SK-N-SH (cell line): ENCODE measurements around the gene MEIKIN. TPM values are rescaled to one million over a fixed set of nuclear protein-coding genes. Genes with fewer than 3 reads are reported as not detected.

ENCODE experiments used
- CTCF ChIA-PET: fragments of 300-600, 350-600 bp; formaldehyde crosslinking; extraction: SDS; loops from one replicate; lab custom pipeline; 2021; lab: Yijun Ruan, JAX
- POLR2A ChIA-PET: fragments of 350-600 bp; sonication (Branson Sonifier 250); formaldehyde crosslinking; extraction: SDS; loops from one replicate; lab custom pipeline; 2020; ENCODE audit warnings: antibody characterized with exemption, inconsistent platforms; lab: Yijun Ruan, JAX
- DNase-seq: peaks from one replicate; pipeline ENCODE4 v3.0.0; 2012
- H2AFZ ChIP-seq: fragments of 200-600 bp; sonication (generic); 2 replicates; pipeline ENCODE4 v1.8.1; 2016; ENCODE audit warnings: antibody characterized with exemption, mild to moderate bottlenecking, low read depth
- H3F3A ChIP-seq: fragments of 200-600 bp; sonication (generic); replicated peaks from 2 replicates; pipeline ENCODE3; 2016; ENCODE audit warnings: antibody characterized with exemption, mild to moderate bottlenecking; ENCODE audit not compliant: insufficient read depth
- H3K27ac ChIP-seq, 2 experiments: fragments of 200-500 bp in 1 of 2; fragments of 200-600 bp in 1 of 2; sonication (Bioruptor generic) in 1 of 2; sonication (generic), shearing (Covaris generic) in 1 of 2; 2 replicates each; pipeline versions ENCODE4 v1.5.1 to v1.6.1; 2014 to 2016; ENCODE audit warnings: low read depth in 2 of 2, inconsistent platforms in 1 of 2, low read length in 1 of 2, mild to moderate bottlenecking in 1 of 2, mixed read lengths in 1 of 2
- H3K27me3 ChIP-seq: fragments of 200-600 bp; sonication (generic), shearing (Covaris generic); 2 replicates; pipeline ENCODE4 v1.6.1; 2016; ENCODE audit warnings: mixed run types; ENCODE audit not compliant: insufficient read depth
- H3K36me3 ChIP-seq, 2 experiments: fragments of 200-500 bp in 1 of 2; fragments of 200-600 bp in 1 of 2; sonication (Bioruptor generic) in 1 of 2; sonication (generic) in 1 of 2; replicated peaks in 1 of 2; 2 replicates each; pipeline versions ENCODE3 to v1.5.1; 2014 to 2016; ENCODE audit warnings: low read length in 1 of 2, mild to moderate bottlenecking in 1 of 2; ENCODE audit not compliant: insufficient read depth in 2 of 2, control insufficient read depth in 1 of 2
- H3K4me1 ChIP-seq, 2 experiments: fragments of 200-500 bp in 1 of 2; fragments of 200-600 bp in 1 of 2; sonication (Bioruptor generic) in 1 of 2; sonication (generic), shearing (Covaris generic) in 1 of 2; 2 replicates each; pipeline versions ENCODE4 v1.5.1 to v1.6.1; 2014 to 2016; ENCODE audit warnings: low read depth in 1 of 2, low read length in 1 of 2, mixed run types in 1 of 2; ENCODE audit not compliant: insufficient read depth in 2 of 2, control insufficient read depth in 1 of 2
- H3K4me2 ChIP-seq: fragments of 200-600 bp; sonication (generic), shearing (Covaris generic); 2 replicates; pipeline ENCODE4 v1.6.1; 2017; ENCODE audit warnings: mixed run types
- H3K4me3 ChIP-seq, 2 experiments: fragments of 200-500 bp in 1 of 2; fragments of 200-600 bp in 1 of 2; sonication (Bioruptor generic) in 1 of 2; sonication (generic), shearing (Covaris generic) in 1 of 2; 2 replicates each; pipeline versions ENCODE4 v1.5.1 to v1.8.1; 2014 to 2016; ENCODE audit warnings: low read depth in 2 of 2, inconsistent platforms in 1 of 2, low read length in 1 of 2, mild to moderate bottlenecking in 1 of 2, mixed read lengths in 1 of 2, moderate library complexity in 1 of 2
- H3K79me2 ChIP-seq: fragments of 200-600 bp; sonication (generic); 2 replicates; pipeline ENCODE4 v1.8.1; 2017; ENCODE audit warnings: mild to moderate bottlenecking; ENCODE audit not compliant: insufficient read depth
- H3K9ac ChIP-seq: fragments of 200-600 bp; sonication (generic); 2 replicates; pipeline ENCODE4 v1.6.1; 2017; ENCODE audit warnings: mixed run types
- H3K9me2 ChIP-seq: fragments of 200-600 bp; sonication (generic); 2 replicates; pipeline ENCODE4 v1.6.1; 2017; ENCODE audit warnings: mixed run types
- H3K9me3 ChIP-seq: fragments of 200-600 bp; sonication (generic); 2 replicates; pipeline ENCODE4 v1.6.1; 2017; ENCODE audit warnings: mixed run types, mild to moderate bottlenecking, moderate library complexity
- H4K20me1 ChIP-seq: fragments of 200-600 bp; sonication (generic); 2 replicates; pipeline ENCODE4 v1.6.1; 2017; ENCODE audit warnings: mild to moderate bottlenecking, mixed run types; ENCODE audit not compliant: insufficient read depth
- CHD2 ChIP-seq: fragments of 150-350 bp; IDR thresholded peaks from 2 replicates; pipeline ENCODE4 v1.6.1; 2018; ENCODE audit warnings: low read length; ENCODE audit not compliant: partially characterized antibody
- FOXM1 ChIP-seq: IDR thresholded peaks from 2 replicates; pipeline ENCODE4 v1.4.0; 2012; ENCODE audit warnings: low read depth, mild to moderate bottlenecking
- GABPA ChIP-seq: IDR thresholded peaks from 2 replicates; pipeline ENCODE4 v1.4.0; 2012; ENCODE audit warnings: low read depth, mild to moderate bottlenecking
- MEF2A ChIP-seq: IDR thresholded peaks from 2 replicates; pipeline ENCODE4 v1.4.0; 2012; ENCODE audit warnings: low read depth, borderline replicate concordance
- RAD21 ChIP-seq: IDR thresholded peaks from 2 replicates; pipeline ENCODE4 v1.6.1; 2012; ENCODE audit warnings: mild to moderate bottlenecking, low read length
- RFX5 ChIP-seq: IDR thresholded peaks from 2 replicates; pipeline ENCODE4 v1.6.1; 2012; ENCODE audit warnings: mild to moderate bottlenecking, improper control_type of control experiment, low read length
- SIN3A ChIP-seq: IDR thresholded peaks from 2 replicates; pipeline ENCODE4 v1.6.1; 2012; ENCODE audit warnings: low read depth, mild to moderate bottlenecking, low read length, moderate library complexity, borderline replicate concordance
- SMC3 ChIP-seq: IDR thresholded peaks from 2 replicates; pipeline ENCODE4 v1.6.1; 2012; ENCODE audit warnings: low read depth, low read length, improper control_type of control experiment
- TEAD4 ChIP-seq: IDR thresholded peaks from 2 replicates; pipeline ENCODE4 v1.4.0; 2012; ENCODE audit warnings: mild to moderate bottlenecking, borderline replicate concordance; ENCODE audit not compliant: insufficient read depth
- YY1 ChIP-seq: IDR thresholded peaks from 2 replicates; pipeline ENCODE4 v1.4.0; 2012; ENCODE audit warnings: low read depth, mild to moderate bottlenecking
- WGBS: methylation state at CpG from one replicate; pipeline ENCODE4 v1.1.6; 2017; ENCODE audit warnings: low lambda C conversion rate; 5-methylcytosine and 5-hydroxymethylcytosine counted together
- polyA plus RNA-seq, 3 experiments: library from polyadenylated mRNA; depleted of rRNA; stranded (reverse); fragments of >200 nt; gene quantifications; 2 replicates each; pipeline ENCODE4 v1.2.3, GENCODE V29; 2012
- TF ChIP-seq, protein P1 (sequence below): IDR thresholded peaks from 2 replicates; pipeline ENCODE4 v1.6.1; 2012; ENCODE audit warnings: mild to moderate bottlenecking, low read depth, low read length, moderate library complexity
- TF ChIP-seq, protein P2 (sequence below): IDR thresholded peaks from 2 replicates; pipeline ENCODE4 v1.4.0; 2012; ENCODE audit warnings: low read depth, borderline replicate concordance

Gene MEIKIN
- polyA plus RNA-seq, 1 of the 3 experiments (the other 2 are of a cell fraction) = not detected

DNA sequence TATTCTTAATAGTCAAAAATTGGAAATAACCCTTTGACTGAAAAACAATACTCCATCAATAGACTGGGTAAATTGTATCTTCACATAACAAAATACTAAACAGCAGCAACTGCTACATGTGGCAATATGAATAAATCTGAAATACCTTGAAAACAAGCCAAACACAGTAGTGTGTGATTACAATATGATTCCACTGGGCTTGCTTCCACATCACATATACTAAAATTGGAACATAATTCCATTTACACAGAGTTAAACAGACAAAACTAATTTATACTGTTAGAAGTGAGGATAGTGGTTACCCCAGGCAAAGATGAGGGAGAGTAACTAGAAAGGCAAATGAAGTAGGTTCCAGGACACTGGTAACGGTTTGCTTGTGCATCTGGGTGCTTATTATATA, 169.0 kb downstream of the MEIKIN start:
- Histone ChIP-seq H3K4me2 (no peak overlapping the region), H3F3A (no peaks in the 10 kb centered on the region)
- no peak for TF ChIP-seq MEF2A
- TF ChIP-seq SMC3 = no peak
- no peak for TF ChIP-seq SIN3A
- no peak for TF ChIP-seq YY1
- no peak for TF ChIP-seq RAD21
- TF ChIP-seq TEAD4 = no peak
- no peak for TF ChIP-seq RFX5
- no peak for TF ChIP-seq FOXM1
- TF ChIP-seq CHD2 = no peak
- TF ChIP-seq, protein P1, sequence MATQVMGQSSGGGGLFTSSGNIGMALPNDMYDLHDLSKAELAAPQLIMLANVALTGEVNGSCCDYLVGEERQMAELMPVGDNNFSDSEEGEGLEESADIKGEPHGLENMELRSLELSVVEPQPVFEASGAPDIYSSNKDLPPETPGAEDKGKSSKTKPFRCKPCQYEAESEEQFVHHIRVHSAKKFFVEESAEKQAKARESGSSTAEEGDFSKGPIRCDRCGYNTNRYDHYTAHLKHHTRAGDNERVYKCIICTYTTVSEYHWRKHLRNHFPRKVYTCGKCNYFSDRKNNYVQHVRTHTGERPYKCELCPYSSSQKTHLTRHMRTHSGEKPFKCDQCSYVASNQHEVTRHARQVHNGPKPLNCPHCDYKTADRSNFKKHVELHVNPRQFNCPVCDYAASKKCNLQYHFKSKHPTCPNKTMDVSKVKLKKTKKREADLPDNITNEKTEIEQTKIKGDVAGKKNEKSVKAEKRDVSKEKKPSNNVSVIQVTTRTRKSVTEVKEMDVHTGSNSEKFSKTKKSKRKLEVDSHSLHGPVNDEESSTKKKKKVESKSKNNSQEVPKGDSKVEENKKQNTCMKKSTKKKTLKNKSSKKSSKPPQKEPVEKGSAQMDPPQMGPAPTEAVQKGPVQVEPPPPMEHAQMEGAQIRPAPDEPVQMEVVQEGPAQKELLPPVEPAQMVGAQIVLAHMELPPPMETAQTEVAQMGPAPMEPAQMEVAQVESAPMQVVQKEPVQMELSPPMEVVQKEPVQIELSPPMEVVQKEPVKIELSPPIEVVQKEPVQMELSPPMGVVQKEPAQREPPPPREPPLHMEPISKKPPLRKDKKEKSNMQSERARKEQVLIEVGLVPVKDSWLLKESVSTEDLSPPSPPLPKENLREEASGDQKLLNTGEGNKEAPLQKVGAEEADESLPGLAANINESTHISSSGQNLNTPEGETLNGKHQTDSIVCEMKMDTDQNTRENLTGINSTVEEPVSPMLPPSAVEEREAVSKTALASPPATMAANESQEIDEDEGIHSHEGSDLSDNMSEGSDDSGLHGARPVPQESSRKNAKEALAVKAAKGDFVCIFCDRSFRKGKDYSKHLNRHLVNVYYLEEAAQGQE = no peak
- TF ChIP-seq GABPA = no peak
- TF ChIP-seq, protein P2, sequence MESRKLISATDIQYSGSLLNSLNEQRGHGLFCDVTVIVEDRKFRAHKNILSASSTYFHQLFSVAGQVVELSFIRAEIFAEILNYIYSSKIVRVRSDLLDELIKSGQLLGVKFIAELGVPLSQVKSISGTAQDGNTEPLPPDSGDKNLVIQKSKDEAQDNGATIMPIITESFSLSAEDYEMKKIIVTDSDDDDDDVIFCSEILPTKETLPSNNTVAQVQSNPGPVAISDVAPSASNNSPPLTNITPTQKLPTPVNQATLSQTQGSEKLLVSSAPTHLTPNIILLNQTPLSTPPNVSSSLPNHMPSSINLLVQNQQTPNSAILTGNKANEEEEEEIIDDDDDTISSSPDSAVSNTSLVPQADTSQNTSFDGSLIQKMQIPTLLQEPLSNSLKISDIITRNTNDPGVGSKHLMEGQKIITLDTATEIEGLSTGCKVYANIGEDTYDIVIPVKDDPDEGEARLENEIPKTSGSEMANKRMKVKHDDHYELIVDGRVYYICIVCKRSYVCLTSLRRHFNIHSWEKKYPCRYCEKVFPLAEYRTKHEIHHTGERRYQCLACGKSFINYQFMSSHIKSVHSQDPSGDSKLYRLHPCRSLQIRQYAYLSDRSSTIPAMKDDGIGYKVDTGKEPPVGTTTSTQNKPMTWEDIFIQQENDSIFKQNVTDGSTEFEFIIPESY = no peak
- TF ChIP-seq, all 33 proteins: peak for 0
- DNase-seq = no peak
- WGBS = 89% methylated on average over 1 of the region's 1 CpG
- Histone ChIP-seq H3K9me2 (no peaks in the 10 kb centered on the region), H3K36me3 (peaks cover 0 to 17% of the 10 kb centered on the region in 2 experiments), H3K27ac (no peak overlapping the region), H3K79me2 (peaks cover 93% of the 10 kb centered on the region), H3K4me3 (no peak overlapping the region), H3K9me3 (no peaks in the 10 kb centered on the region), H3K9ac (no peak overlapping the region), H3K27me3 (no peaks in the 10 kb centered on the region), H4K20me1 (peaks cover 73% of the 10 kb centered on the region), H3K4me1 (peaks cover 4 to 8% of the 10 kb centered on the region in 2 experiments; a peak in 3 of 4 replicates), H2AFZ (no peak overlapping the region)
- ChIA-PET CTCF (no interaction called here), POLR2A (no interaction called here)
